HG02852 (cell line): ENCODE results near the gene RPL21.
"Not testable (repeated sequence)": the region's sequence is repeated elsewhere in the genome, so short reads cannot be mapped to it uniquely, and the experiment has no call there.

ENCODE experiments used
- ATAC-seq: cut with Tn5 transposase; IDR thresholded peaks from one replicate; pipeline ENCODE4 v1.9.1; 2021; ENCODE audit warnings: mild to moderate bottlenecking, moderate library complexity; ENCODE audit not compliant: unreplicated experiment

RPL21 gene

GRCh38 chr13:27251166-27252091, at the start of gene RPL21:
Gene RPL21 (plus strand): TSS chr13:27251558. CDS start chr13:27253777, 2,219 bp downstream.
- peak; percentile 95 for ATAC-seq

- no peak for ATAC-seq
These were observed 49.7 kb upstream of the RPL21 start for GRCh38 chr13:27201661-27202060.

- no peak for ATAC-seq
These were observed 48.2 kb upstream of the RPL21 start for GRCh38 chr13:27203186-27203585.

- ATAC-seq: no peak
These were observed 47.5 kb upstream of the RPL21 start for GRCh38 chr13:27203854-27204253.

- ATAC-seq: no peak
These were observed 42.8 kb upstream of the RPL21 start for GRCh38 chr13:27208514-27208913.

GRCh38 chr13:27211271-27211670, 40.1 kb upstream of the RPL21 start:
- ATAC-seq: no peak

- ATAC-seq: no peak
These were observed 39.5 kb upstream of the RPL21 start for GRCh38 chr13:27211771-27212364.

- ATAC-seq: not testable (repeated sequence)
These were observed 38.0 kb upstream of the RPL21 start for GRCh38 chr13:27213386-27213785.

GRCh38 chr13:27217791-27218190, 33.6 kb upstream of the RPL21 start:
- ATAC-seq: not testable (repeated sequence)

- not testable (repeated sequence) for ATAC-seq
These were observed 32.5 kb upstream of the RPL21 start for GRCh38 chr13:27218861-27219260.

GRCh38 chr13:27219611-27220010, 31.7 kb upstream of the RPL21 start:
- ATAC-seq: no peak

GRCh38 chr13:27222100-27222499, 29.3 kb upstream of the RPL21 start:
- peak; percentile 78 for ATAC-seq

- no peak for ATAC-seq
These were observed 24.4 kb upstream of the RPL21 start for GRCh38 chr13:27226991-27227390.

- no peak for ATAC-seq
These were observed 23.2 kb upstream of the RPL21 start for GRCh38 chr13:27228131-27228530.

GRCh38 chr13:27229642-27230041, 21.7 kb upstream of the RPL21 start:
- ATAC-seq: no peak

- no peak for ATAC-seq
These were observed 17.4 kb upstream of the RPL21 start for GRCh38 chr13:27233964-27234363.

GRCh38 chr13:27236478-27236877, 14.9 kb upstream of the RPL21 start:
- ATAC-seq: no peak

- no peak for ATAC-seq
These were observed 8.7 kb upstream of the RPL21 start for GRCh38 chr13:27242702-27243101.

- ATAC-seq: no peak
These were observed 5.7 kb upstream of the RPL21 start for GRCh38 chr13:27245610-27246009.

GRCh38 chr13:27250833-27251165, 559 bp upstream of the RPL21 start:
- no peak for ATAC-seq

GRCh38 chr13:27252467-27252866, 1.1 kb downstream of the RPL21 start:
- no peak for ATAC-seq

- ATAC-seq: no peak
These were observed 5.8 kb downstream of the RPL21 start for GRCh38 chr13:27257233-27257568.
